ENCODE measurements around the gene RXFP1.

Gene RXFP1

DNA sequence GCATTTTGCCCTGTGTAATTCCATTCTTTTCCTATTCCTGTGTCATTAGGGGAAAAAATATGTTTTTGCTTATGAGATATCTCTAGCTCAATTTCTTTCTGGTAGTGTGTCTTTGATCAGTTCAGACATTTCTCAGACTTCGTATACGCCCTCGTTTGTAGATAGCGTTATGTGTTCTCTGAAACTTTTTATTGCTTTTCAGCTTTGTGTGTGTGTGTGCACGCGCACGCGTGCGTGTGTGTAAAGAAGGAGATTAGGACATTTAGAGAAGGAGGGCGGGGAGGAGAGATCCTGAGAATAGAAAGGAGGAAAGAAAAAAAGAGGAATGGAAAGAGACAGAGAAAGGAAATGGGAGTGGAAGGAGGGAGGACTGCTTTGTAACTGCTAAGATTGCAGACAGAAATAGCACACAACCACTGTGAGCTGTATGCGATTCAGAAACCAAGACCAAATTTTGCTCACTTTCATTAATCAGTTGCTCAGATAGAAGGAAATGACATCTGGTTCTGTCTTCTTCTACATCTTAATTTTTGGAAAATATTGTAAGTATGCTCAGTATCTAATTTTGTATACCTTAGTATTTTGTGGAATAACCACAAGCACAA is at the start of gene RXFP1:
RXFP1 (plus strand) TSS at position 399 of the 605 bp plus-strand sequence; CDS start at position 494, 95 bp downstream.
- H3K36me3 ChIP-seq (ENCODE audit: control insufficient read depth, insufficient read depth, low read length): no peaks in the 10 kb centered on the region
- no peak for DNase-seq (ENCODE audit: extremely low read depth, insufficient read length)
- no peaks in the 10 kb centered on the region; the same call in 1 of the 2 replicates for H3K27me3 ChIP-seq (replicated peaks; ENCODE audit: control insufficient read depth, insufficient read depth, low read length)
- TF ChIP-seq CTCF (IDR thresholded peaks at IDR 0.05; ENCODE audit: insufficient read depth, low read length, poor library complexity, severe bottlenecking): no peak
- no peak within 1 kb of the TSS for H3K4me3 ChIP-seq (replicated peaks; ENCODE audit: low read depth, low read length)

DNA sequence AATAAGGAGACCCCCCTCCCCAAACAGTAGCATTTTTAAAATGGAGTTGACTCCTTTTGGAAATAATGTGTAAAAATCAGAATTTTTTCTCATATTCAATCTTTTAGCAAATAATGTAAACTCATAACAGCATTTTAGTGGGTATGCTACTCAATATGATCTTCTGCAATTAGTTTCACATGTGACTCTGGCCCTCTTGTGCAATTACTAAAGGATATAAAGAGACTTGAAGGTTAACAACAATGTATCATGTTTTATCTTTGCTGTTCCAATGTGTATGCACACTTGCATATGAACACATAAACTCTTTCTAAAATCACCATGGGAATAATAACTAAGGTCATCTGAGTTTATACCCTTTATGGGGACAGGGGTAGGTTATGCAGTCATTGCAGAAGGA is 39.9 kb upstream of the RXFP1 start:
- Histone ChIP-seq H3K27me3 (replicated peaks; ENCODE audit: control insufficient read depth, insufficient read depth, low read length) (no peaks in the 10 kb centered on the region), H3K4me3 (replicated peaks; ENCODE audit: low read depth, low read length) (no peak overlapping the region), H3K36me3 (ENCODE audit: control insufficient read depth, insufficient read depth, low read length) (no peaks in the 10 kb centered on the region)
- no peak for DNase-seq (ENCODE audit: extremely low read depth, insufficient read length)
- no peak for TF ChIP-seq CTCF (IDR thresholded peaks at IDR 0.05; ENCODE audit: insufficient read depth, low read length, poor library complexity, severe bottlenecking)

- no peak for DNase-seq (ENCODE audit: extremely low read depth, insufficient read length)
- no peak for TF ChIP-seq CTCF (IDR thresholded peaks at IDR 0.05; ENCODE audit: insufficient read depth, low read length, poor library complexity, severe bottlenecking)
- H3K4me3 ChIP-seq (replicated peaks; ENCODE audit: low read depth, low read length): no peak overlapping the region
- H3K27me3 ChIP-seq (replicated peaks; ENCODE audit: control insufficient read depth, insufficient read depth, low read length): no peaks in the 10 kb centered on the region
- H3K36me3 ChIP-seq (ENCODE audit: control insufficient read depth, insufficient read depth, low read length): no peaks in the 10 kb centered on the region
These were observed 37.4 kb upstream of the RXFP1 start for GRCh38 chr4:158484173-158484885.

DNA sequence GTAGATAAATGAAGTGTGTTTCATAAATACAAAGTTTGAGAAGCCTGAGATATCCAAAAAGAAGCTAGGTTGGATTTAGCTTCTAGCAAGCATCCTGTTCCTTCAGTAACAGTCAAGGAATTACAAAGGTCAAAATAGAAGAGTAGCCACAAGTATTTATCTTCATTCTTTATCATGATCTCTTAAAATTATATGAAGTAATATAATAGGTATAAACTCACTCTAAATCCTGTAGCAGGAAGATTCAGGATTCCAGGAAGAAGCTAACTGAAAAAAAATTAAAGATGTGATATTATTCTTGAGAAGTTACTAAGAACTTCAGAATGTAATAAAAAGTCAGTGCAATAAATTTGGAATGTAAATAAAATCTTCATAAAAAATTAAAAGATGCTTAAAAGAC is 31.1 kb upstream of the RXFP1 start:
- Histone ChIP-seq H3K36me3 (ENCODE audit: control insufficient read depth, insufficient read depth, low read length) (no peaks in the 10 kb centered on the region), H3K27me3 (replicated peaks; ENCODE audit: control insufficient read depth, insufficient read depth, low read length) (no peaks in the 10 kb centered on the region), H3K4me3 (replicated peaks; ENCODE audit: low read depth, low read length) (no peak overlapping the region)
- DNase-seq (ENCODE audit: extremely low read depth, insufficient read length): no peak
- TF ChIP-seq CTCF (IDR thresholded peaks at IDR 0.05; ENCODE audit: insufficient read depth, low read length, poor library complexity, severe bottlenecking): no peak

DNA sequence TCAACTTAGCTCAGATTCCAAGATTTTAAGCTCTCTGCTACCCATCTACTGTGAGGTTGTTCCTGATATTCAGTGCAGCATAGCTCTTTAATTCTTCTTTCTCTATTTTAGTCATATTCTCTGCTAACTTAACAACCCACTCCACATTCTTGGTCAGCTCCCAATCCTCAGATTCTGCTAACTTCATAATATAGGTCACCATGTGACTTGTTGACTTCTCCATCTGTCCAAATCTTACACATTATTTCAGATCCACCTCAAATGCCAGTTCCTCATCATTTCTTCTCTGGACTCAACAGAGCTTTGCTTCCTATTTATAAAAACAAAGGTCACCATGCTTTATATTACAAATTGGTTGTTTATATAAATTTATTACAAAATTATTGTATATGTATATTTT is 29.3 kb upstream of the RXFP1 start:
- no peak for DNase-seq (ENCODE audit: extremely low read depth, insufficient read length)
- H3K36me3 ChIP-seq (ENCODE audit: control insufficient read depth, insufficient read depth, low read length): no peaks in the 10 kb centered on the region
- H3K4me3 ChIP-seq (replicated peaks; ENCODE audit: low read depth, low read length): no peak overlapping the region
- no peak for TF ChIP-seq CTCF (IDR thresholded peaks at IDR 0.05; ENCODE audit: insufficient read depth, low read length, poor library complexity, severe bottlenecking)
- no peaks in the 10 kb centered on the region for H3K27me3 ChIP-seq (replicated peaks; ENCODE audit: control insufficient read depth, insufficient read depth, low read length)
